K562 (cell line): ENCODE data around the gene CCR7. TPM values are rescaled to one million over a fixed set of nuclear protein-coding genes. Genes with fewer than 3 reads are reported as not detected.

Source experiments
- CHD7 ChIP-seq: fragments of 200-600 bp; sonication (generic); IDR thresholded peaks from one replicate; pipeline ENCODE4 v1.6.1; 2012; ENCODE audit warnings: mild to moderate bottlenecking, low read depth, low read length, inconsistent platforms
- GABPB2 ChIP-seq: fragments of 250-450 bp; sonication (Bioruptor Pico); conservative IDR thresholded peaks from 2 replicates; pipeline ENCODE4 v1.5.1; 2021; ENCODE audit warnings: mild to moderate bottlenecking
- ILF3 ChIP-seq: fragments of 450-650 bp; IDR thresholded peaks from 2 replicates; pipeline ENCODE4 v1.6.1; 2018; ENCODE audit warnings: antibody characterized with exemption, mild to moderate bottlenecking, moderate library complexity, borderline replicate concordance
- KLF6 ChIP-seq: fragments of 250-450 bp; sonication (Bioruptor Pico); IDR thresholded peaks from 2 replicates; pipeline ENCODE4 v1.4.0; 2020; ENCODE audit warnings: mild to moderate bottlenecking, moderate library complexity, borderline replicate concordance
- LEF1 ChIP-seq: fragments of 450-650 bp; IDR thresholded peaks from 2 replicates; pipeline ENCODE4 v1.6.1; 2016; ENCODE audit warnings: mild to moderate bottlenecking
- MAFK ChIP-seq: IDR thresholded peaks from 2 replicates; pipeline ENCODE4 v1.6.1; 2011; ENCODE audit warnings: low read length, improper control_type of control experiment
- MCM3 ChIP-seq: fragments of 450-650 bp; IDR thresholded peaks from 2 replicates; pipeline ENCODE4 v1.6.1; 2016
- MTA1 ChIP-seq: fragments of 450-650 bp; IDR thresholded peaks from 2 replicates; pipeline ENCODE4 v1.6.1; 2017; ENCODE audit warnings: borderline replicate concordance
- MXD1 ChIP-seq: fragments of 250-450 bp; sonication (Bioruptor Pico); IDR thresholded peaks from 2 replicates; pipeline ENCODE4 v1.8.0; 2021; ENCODE audit warnings: borderline replicate concordance, mild to moderate bottlenecking, moderate library complexity; ENCODE audit not compliant: poor library complexity, severe bottlenecking
- NFRKB ChIP-seq: fragments of 450-650 bp; IDR thresholded peaks from 2 replicates; pipeline ENCODE4 v1.6.1; 2016; ENCODE audit warnings: low read depth
- NR2F6 ChIP-seq: fragments of 450-650 bp; formaldehyde crosslinking; IDR thresholded peaks from 2 replicates; pipeline ENCODE4 v1.4.0; 2020; ENCODE audit warnings: mild to moderate bottlenecking
- USF2 ChIP-seq: sonication (generic); formaldehyde crosslinking; IDR thresholded peaks from 2 replicates; pipeline ENCODE4 v1.5.0; 2020; ENCODE audit warnings: missing genetic modification reagents
- XRCC3 ChIP-seq: fragments of 450-650 bp; IDR thresholded peaks from 2 replicates; pipeline ENCODE4 v1.6.1; 2017; ENCODE audit warnings: mild to moderate bottlenecking, moderate library complexity
- ZNF133 ChIP-seq: fragments of 250-450 bp; sonication (Bioruptor Pico); IDR thresholded peaks from 2 replicates; pipeline ENCODE4 v1.4.0; 2020; ENCODE audit warnings: mild to moderate bottlenecking
- ZNF431 ChIP-seq: sonication (generic); formaldehyde crosslinking; IDR thresholded peaks from 2 replicates; pipeline ENCODE4 v1.8.0; 2022; ENCODE audit warnings: mild to moderate bottlenecking, missing genetic modification reagents
- ZSCAN29 ChIP-seq: fragments of 450-650 bp; IDR thresholded peaks from 2 replicates; pipeline ENCODE4 v1.6.1; 2017
- polyA plus RNA-seq, 8 experiments: library from polyadenylated mRNA; depleted of rRNA in 4 of 8; stranded (reverse) in 5 of 8; unstranded in 3 of 8; fragments of >200 nt; fragmentation: Nextera tagmentation in 2 of 8; fragmentation: Illumina TruSeq in 1 of 8; extraction: Ambion mirVana in 2 of 8; extraction: Trizol in 1 of 8; gene quantifications; 2 replicates each; pipeline versions ENCODE4 v1.2.1 to v1.2.3, GENCODE V29; 2011 to 2014; ENCODE audit warnings: inconsistent platforms in 1 of 8, missing spikeins in 1 of 8
- total RNA-seq, 7 experiments: library from RNA; depleted of rRNA in 6 of 7; stranded (reverse); fragments of >200 nt in 6 of 7; fragmentation: Illumina TruSeq in 2 of 7; extraction: Trizol in 2 of 7; gene quantifications; 2 replicates each; pipeline versions ENCODE4 v1.2.1 to v1.2.3, GENCODE V29; 2011 to 2021; ENCODE audit warnings: low replicate concordance in 1 of 7

The CCR7 gene
- total and polyA plus RNA-seq, 9 of the 15 experiments (the other 6 are each of a cell fraction or from before 2014, with no cell fraction given): 0.14 to 1.4 (median 0.56) TPM

- TF ChIP-seq CHD7 (no peak), MTA1 (peak; percentile 66; the same call in 1 of the 2 replicates), USF2 (CRISPR knock-in tag) (peak; percentile 14; the same call in 1 of the 2 replicates), ZSCAN29 (no peak), MXD1 (CRISPR knock-in tag) (no peak), ZNF133 (no peak), XRCC3 (no peak), GABPB2 (CRISPR knock-in tag) (no peak), NR2F6 (no peak), LEF1 (peak; percentile 84), ZNF431 (CRISPR knock-in tag) (no peak), NFRKB (peak; percentile 82), MCM3 (no peak), MAFK (no peak), KLF6 (0 out of 2 replicates have a peak, but pooled peaks have one; percentile 21), ILF3 (no peak)
These were observed 11.4 kb downstream of the CCR7 start (continued) for GRCh38 chr17:40553694-40554534.
